ENCODE results near the gene ZFP64.
A peak's percentile ranks its signal among the peaks of the same experiment; 100 is the strongest.
"Not testable (repeated sequence)": the region's sequence is repeated elsewhere in the genome, so short reads cannot be mapped to it uniquely, and the experiment has no call there.

The ZFP64 gene

GRCh38 chr20:52204136-52204535 is 12.6 kb upstream of the ZFP64 start:
- H3K36me3 ChIP-seq (ENCODE audit: control insufficient read depth, insufficient read depth, low read length): no peaks in the 10 kb centered on the region
- no peaks in the 10 kb centered on the region for H3K4me1 ChIP-seq (ENCODE audit: control insufficient read depth, insufficient read depth, low read length)
- no peaks in the 10 kb centered on the region for H3K9me3 ChIP-seq (ENCODE audit: control insufficient read depth, low read length)
- WGBS, 2 experiments: 95 to 97% methylated on average over 4 to 5 of the region's 5 CpGs
- no peaks in the 10 kb centered on the region for H3K27me3 ChIP-seq (ENCODE audit: control insufficient read depth, insufficient read depth, low read length, poor library complexity, severe bottlenecking)
- H3K4me3 ChIP-seq (ENCODE audit: insufficient read depth, low read depth, low read length): no peak overlapping the region
- no peak overlapping the region for H3K27ac ChIP-seq (ENCODE audit: insufficient read depth, low read depth, low read length, poor library complexity, severe bottlenecking)

GRCh38 chr20:52201395-52201794 is 9.8 kb upstream of the ZFP64 start:
- Histone ChIP-seq H3K27ac (ENCODE audit: insufficient read depth, low read depth, low read length, poor library complexity, severe bottlenecking) (no peak overlapping the region), H3K4me1 (ENCODE audit: control insufficient read depth, insufficient read depth, low read length) (no peaks in the 10 kb centered on the region), H3K9me3 (ENCODE audit: control insufficient read depth, low read length) (no peaks in the 10 kb centered on the region), H3K4me3 (ENCODE audit: insufficient read depth, low read depth, low read length) (no peak overlapping the region), H3K27me3 (ENCODE audit: control insufficient read depth, insufficient read depth, low read length, poor library complexity, severe bottlenecking) (no peaks in the 10 kb centered on the region), H3K36me3 (ENCODE audit: control insufficient read depth, insufficient read depth, low read length) (no peaks in the 10 kb centered on the region)
- 91 to 100% methylated on average over 1 to 2 of the region's 2 CpGs for WGBS, 2 experiments

DNA sequence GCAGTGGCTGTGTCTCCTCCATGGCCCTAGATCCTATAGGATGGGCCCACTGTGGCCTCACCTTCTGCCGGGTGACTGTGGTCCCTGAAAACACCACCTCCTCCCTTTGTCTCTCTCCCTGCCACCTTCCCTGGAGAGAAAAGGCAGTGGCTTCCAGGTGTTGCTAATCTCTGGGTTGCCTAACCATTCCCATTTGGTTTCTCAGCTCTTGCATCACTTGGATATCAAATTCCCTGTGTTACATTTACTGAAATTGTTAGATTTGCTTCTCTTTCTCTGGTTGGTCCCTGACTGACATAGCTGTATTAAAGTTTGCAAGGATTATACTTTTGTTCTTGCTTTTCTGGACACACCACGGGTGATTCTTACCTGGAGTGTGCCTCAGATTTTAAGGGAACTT is 9.3 kb upstream of the ZFP64 start:
- Histone ChIP-seq H3K36me3 (ENCODE audit: control insufficient read depth, insufficient read depth, low read length) (no peaks in the 10 kb centered on the region), H3K4me1 (ENCODE audit: control insufficient read depth, insufficient read depth, low read length) (no peaks in the 10 kb centered on the region), H3K9me3 (ENCODE audit: control insufficient read depth, low read length) (no peaks in the 10 kb centered on the region), H3K27ac (ENCODE audit: insufficient read depth, low read depth, low read length, poor library complexity, severe bottlenecking) (no peak overlapping the region), H3K27me3 (ENCODE audit: control insufficient read depth, insufficient read depth, low read length, poor library complexity, severe bottlenecking) (no peaks in the 10 kb centered on the region), H3K4me3 (ENCODE audit: insufficient read depth, low read depth, low read length) (no peak overlapping the region)
- WGBS, 2 experiments: 85 to 97% methylated on average over 2 of the region's 2 CpGs

DNA sequence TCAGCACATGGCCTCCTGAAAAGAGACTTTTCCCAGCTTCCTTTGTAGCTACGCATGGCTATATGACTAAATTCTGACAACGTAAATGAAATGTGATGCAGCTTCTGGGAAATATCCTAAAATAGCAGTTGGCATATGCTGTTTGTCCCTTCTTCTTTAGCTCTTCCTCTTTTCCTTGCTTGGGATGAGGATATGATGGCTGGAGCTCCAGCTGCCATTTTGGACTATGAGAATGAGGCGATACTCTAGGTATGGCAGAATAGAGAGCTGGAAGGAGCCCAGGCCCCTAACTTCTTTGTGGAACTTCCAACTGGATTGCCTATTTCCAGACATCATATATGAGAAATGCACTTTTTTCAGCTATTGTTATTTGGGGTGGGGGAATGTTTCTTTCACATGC is 5.3 kb upstream of the ZFP64 start:
- no peaks in the 10 kb centered on the region for H3K36me3 ChIP-seq (ENCODE audit: control insufficient read depth, insufficient read depth, low read length)
- no peak overlapping the region for H3K27ac ChIP-seq (ENCODE audit: insufficient read depth, low read depth, low read length, poor library complexity, severe bottlenecking)
- 96 to 100% methylated on average over 3 of the region's 3 CpGs for WGBS, 2 experiments
- H3K4me3 ChIP-seq (ENCODE audit: insufficient read depth, low read depth, low read length): no peak overlapping the region
- H3K4me1 ChIP-seq (ENCODE audit: control insufficient read depth, insufficient read depth, low read length): no peaks in the 10 kb centered on the region
- H3K27me3 ChIP-seq (ENCODE audit: control insufficient read depth, insufficient read depth, low read length, poor library complexity, severe bottlenecking): no peaks in the 10 kb centered on the region
- no peaks in the 10 kb centered on the region for H3K9me3 ChIP-seq (ENCODE audit: control insufficient read depth, low read length)

- WGBS, 2 experiments: 94 to 96% methylated on average over 9 of the region's 9 CpGs
- Histone ChIP-seq H3K9me3 (ENCODE audit: control insufficient read depth, low read length) (no peaks in the 10 kb centered on the region), H3K4me3 (ENCODE audit: insufficient read depth, low read depth, low read length) (no peak overlapping the region), H3K36me3 (ENCODE audit: control insufficient read depth, insufficient read depth, low read length) (no peaks in the 10 kb centered on the region), H3K27ac (ENCODE audit: insufficient read depth, low read depth, low read length, poor library complexity, severe bottlenecking) (no peak overlapping the region), H3K27me3 (ENCODE audit: control insufficient read depth, insufficient read depth, low read length, poor library complexity, severe bottlenecking) (no peaks in the 10 kb centered on the region), H3K4me1 (ENCODE audit: control insufficient read depth, insufficient read depth, low read length) (no peaks in the 10 kb centered on the region)
These were observed 2.4 kb upstream of the ZFP64 start for GRCh38 chr20:52193886-52194545.

- WGBS, 2 experiments: 67 to 100% methylated on average over 1 of the region's 1 CpG
- H3K9me3 ChIP-seq (ENCODE audit: control insufficient read depth, low read length): no peaks in the 10 kb centered on the region
- H3K27me3 ChIP-seq (ENCODE audit: control insufficient read depth, insufficient read depth, low read length, poor library complexity, severe bottlenecking): no peaks in the 10 kb centered on the region
- H3K4me3 ChIP-seq (ENCODE audit: insufficient read depth, low read depth, low read length): no peak overlapping the region
- H3K36me3 ChIP-seq (ENCODE audit: control insufficient read depth, insufficient read depth, low read length): no peaks in the 10 kb centered on the region
- no peaks in the 10 kb centered on the region for H3K4me1 ChIP-seq (ENCODE audit: control insufficient read depth, insufficient read depth, low read length)
- H3K27ac ChIP-seq (ENCODE audit: insufficient read depth, low read depth, low read length, poor library complexity, severe bottlenecking): no peak overlapping the region
These were observed 1.6 kb upstream of the ZFP64 start for GRCh38 chr20:52193133-52193532.

DNA sequence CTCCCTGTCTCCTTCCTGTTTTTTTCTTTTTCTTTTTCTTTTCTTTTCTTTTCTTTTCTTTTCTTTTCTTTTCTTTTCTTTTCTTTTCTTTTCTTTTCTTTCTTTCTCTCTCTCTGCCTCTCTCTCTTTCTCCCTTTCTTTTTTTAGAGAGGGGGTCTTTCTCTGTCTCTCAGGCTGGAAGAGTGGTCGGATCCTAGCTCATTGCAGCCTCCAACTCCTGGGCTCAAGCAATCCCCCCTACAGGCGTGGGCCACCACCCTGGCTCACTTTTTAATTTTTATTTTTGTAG is 1.1 kb upstream of the ZFP64 start:
- not testable (repeated sequence) for H3K27ac ChIP-seq (ENCODE audit: insufficient read depth, low read depth, low read length, poor library complexity, severe bottlenecking); H3K36me3 ChIP-seq (ENCODE audit: control insufficient read depth, insufficient read depth, low read length); H3K9me3 ChIP-seq (ENCODE audit: control insufficient read depth, low read length); H3K4me1 ChIP-seq (ENCODE audit: control insufficient read depth, insufficient read depth, low read length); H3K27me3 ChIP-seq (ENCODE audit: control insufficient read depth, insufficient read depth, low read length, poor library complexity, severe bottlenecking)
- peak overlapping the region; percentile 82 for H3K4me3 ChIP-seq (ENCODE audit: insufficient read depth, low read depth, low read length)
- WGBS, 2 experiments: 76 to 82% methylated on average over 2 of the region's 2 CpGs

DNA sequence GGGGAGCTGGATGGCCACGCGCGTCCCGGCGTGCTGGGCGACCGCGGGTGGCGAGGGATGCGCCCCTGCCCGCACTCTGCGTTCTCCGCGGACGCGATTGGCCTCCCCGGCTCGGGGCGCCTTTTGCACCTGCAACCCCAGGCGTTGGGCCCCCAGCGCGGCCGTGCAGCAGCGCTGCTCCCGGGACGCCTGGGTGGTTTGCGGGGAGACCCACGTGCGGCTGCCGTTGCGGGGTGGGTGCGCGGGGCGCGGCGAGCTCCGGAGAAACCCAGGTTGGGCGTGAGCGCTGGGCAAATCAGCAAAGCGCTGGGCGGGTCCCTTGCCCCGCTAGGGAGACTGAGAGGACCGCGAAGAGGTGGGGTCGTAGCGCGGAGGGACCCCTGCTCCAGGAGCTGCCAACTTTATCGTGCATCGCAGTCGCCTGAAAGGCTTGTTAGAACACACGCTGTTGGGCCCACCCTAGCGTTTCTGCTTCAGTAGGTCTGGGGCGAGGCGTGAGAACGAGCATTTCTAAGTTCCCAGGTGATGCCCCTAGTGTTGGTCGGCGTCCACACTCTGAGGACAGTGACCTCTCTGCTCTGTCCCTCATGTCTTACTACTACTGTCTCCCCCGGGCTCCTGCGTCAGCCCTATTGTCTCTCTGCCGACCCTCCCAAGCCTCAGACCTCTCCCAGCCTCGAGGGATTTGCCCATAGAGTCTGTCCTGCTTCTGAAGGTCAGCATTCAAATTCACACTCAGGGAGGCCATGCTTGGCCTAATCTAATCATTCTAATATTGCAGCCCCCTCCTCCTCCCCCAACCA is 538 bp upstream of the ZFP64 start:
- 0% methylated on average over 61 of the region's 61 CpGs for WGBS, 2 experiments
- Histone ChIP-seq H3K27ac (ENCODE audit: insufficient read depth, low read depth, low read length, poor library complexity, severe bottlenecking) (peak overlapping the region; percentile 30), H3K4me3 (ENCODE audit: insufficient read depth, low read depth, low read length) (peak overlapping the region; percentile 82)

GRCh38 chr20:52190437-52191131 is 995 bp downstream of the ZFP64 start:
- H3K27me3 ChIP-seq (ENCODE audit: control insufficient read depth, insufficient read depth, low read length, poor library complexity, severe bottlenecking): no peaks in the 10 kb centered on the region
- WGBS, 2 experiments: 12 to 14% methylated on average over 15 of the region's 15 CpGs
- H3K27ac ChIP-seq (ENCODE audit: insufficient read depth, low read depth, low read length, poor library complexity, severe bottlenecking): no peak overlapping the region
- H3K4me1 ChIP-seq (ENCODE audit: control insufficient read depth, insufficient read depth, low read length): no peaks in the 10 kb centered on the region
- H3K4me3 ChIP-seq (ENCODE audit: insufficient read depth, low read depth, low read length): peak overlapping the region; percentile 82
- no peaks in the 10 kb centered on the region for H3K9me3 ChIP-seq (ENCODE audit: control insufficient read depth, low read length)
- no peaks in the 10 kb centered on the region for H3K36me3 ChIP-seq (ENCODE audit: control insufficient read depth, insufficient read depth, low read length)

More for the DNA sequence above, 538 bp upstream of the ZFP64 start:
- Histone ChIP-seq H3K9me3 (ENCODE audit: control insufficient read depth, low read length) (no peaks in the 10 kb centered on the region), H3K4me1 (ENCODE audit: control insufficient read depth, insufficient read depth, low read length) (no peaks in the 10 kb centered on the region), H3K36me3 (ENCODE audit: control insufficient read depth, insufficient read depth, low read length) (no peaks in the 10 kb centered on the region), H3K27me3 (ENCODE audit: control insufficient read depth, insufficient read depth, low read length, poor library complexity, severe bottlenecking) (no peaks in the 10 kb centered on the region)

DNA sequence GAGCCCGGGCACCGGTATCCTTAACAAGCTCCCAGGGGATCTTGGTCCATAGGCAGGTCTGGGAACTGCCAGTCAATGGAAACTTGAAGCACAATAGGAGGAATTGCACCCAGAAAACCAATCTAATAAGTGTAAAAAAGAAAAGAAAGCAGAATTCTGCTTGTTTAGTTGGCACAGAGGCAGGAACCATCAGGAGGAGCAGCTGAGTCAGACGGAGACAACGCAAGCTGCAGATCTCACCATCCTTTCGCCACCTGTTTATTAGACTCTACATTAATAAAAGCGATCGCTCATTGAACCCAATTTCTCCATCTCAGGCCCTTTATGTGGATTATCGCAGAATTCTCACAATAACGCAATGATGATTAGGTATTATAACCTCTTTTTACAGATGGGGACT is 9.8 kb downstream of the ZFP64 start:
- no peaks in the 10 kb centered on the region for H3K27me3 ChIP-seq (ENCODE audit: control insufficient read depth, insufficient read depth, low read length, poor library complexity, severe bottlenecking)
- 93 to 94% methylated on average over 9 of the region's 9 CpGs for WGBS, 2 experiments
- peaks cover 13% of the 10 kb centered on the region for H3K36me3 ChIP-seq (ENCODE audit: control insufficient read depth, insufficient read depth, low read length)
- no peaks in the 10 kb centered on the region for H3K4me1 ChIP-seq (ENCODE audit: control insufficient read depth, insufficient read depth, low read length)
- no peak overlapping the region for H3K4me3 ChIP-seq (ENCODE audit: insufficient read depth, low read depth, low read length)
- no peak overlapping the region for H3K27ac ChIP-seq (ENCODE audit: insufficient read depth, low read depth, low read length, poor library complexity, severe bottlenecking)
- no peaks in the 10 kb centered on the region for H3K9me3 ChIP-seq (ENCODE audit: control insufficient read depth, low read length)
